ENCODE measurements around the gene STK32A. TPM values are rescaled to one million over a fixed set of nuclear protein-coding genes. Genes with fewer than 3 reads are reported as not detected.

Gene STK32A
- total and polyA plus RNA-seq, 4 donors: 0.03 to 0.17 (median 0.09) TPM

- H3K27ac ChIP-seq (ENCODE audit: low read depth in 1 of 2, low read length in 2 of 2): no peak overlapping the region
- H3K36me3 ChIP-seq (ENCODE audit: control insufficient read depth in 4 of 4, insufficient read depth in 3 of 4, low read depth in 1 of 4, low read length in 3 of 4): no peaks in the 10 kb centered on the region
- no peaks in the 10 kb centered on the region for H3K4me1 ChIP-seq (ENCODE audit: control insufficient read depth in 4 of 4, insufficient read depth in 4 of 4, low read length in 3 of 4)
- no peaks in the 10 kb centered on the region for H3K9me3 ChIP-seq (ENCODE audit: control insufficient read depth in 4 of 4, low read length in 3 of 4)
- no peak for DNase-seq (ENCODE audit: low spot score)
- no peak for TF ChIP-seq RXRA (IDR thresholded peaks at IDR 0.05)
- peaks cover 0 to 3% (median 0%) of the 10 kb centered on the region in 4 donors for H3K27me3 ChIP-seq (ENCODE audit: control insufficient read depth in 4 of 4, insufficient read depth in 4 of 4, low read length in 3 of 4)
- WGBS: 48% methylated on average over 2 of the region's 2 CpGs
- no peak overlapping the region for H3K4me3 ChIP-seq (ENCODE audit: low read depth in 1 of 3, low read length in 3 of 3)
- H3K9ac ChIP-seq (ENCODE audit: low read depth in 1 of 2, low read length in 2 of 2): no peak overlapping the region
Observed at GRCh38 chr5:147248561-147248960, 13.7 kb downstream of the STK32A start.

GRCh38 chr5:147259837-147260236 lies 25.0 kb downstream of the STK32A start:
- H3K9ac ChIP-seq (ENCODE audit: low read depth in 1 of 2, low read length in 2 of 2): no peak overlapping the region
- no peak overlapping the region for H3K4me3 ChIP-seq (ENCODE audit: low read depth in 1 of 3, low read length in 3 of 3)
- peaks cover 0 to 7% (median under 1%) of the 10 kb centered on the region in 4 donors for H3K27me3 ChIP-seq (ENCODE audit: control insufficient read depth in 4 of 4, insufficient read depth in 4 of 4, low read length in 3 of 4)
- H3K27ac ChIP-seq (ENCODE audit: low read depth in 1 of 2, low read length in 2 of 2): no peak overlapping the region
- no peak for TF ChIP-seq RAD21 (IDR thresholded peaks at IDR 0.05)
- no peak for TF ChIP-seq TAF1 (conservative IDR thresholded peaks at IDR 0.05)
- no peak for TF ChIP-seq FOXA1 (IDR thresholded peaks at IDR 0.05)
- no peak for TF ChIP-seq RXRA (IDR thresholded peaks at IDR 0.05)
- no peak for TF ChIP-seq REST (IDR thresholded peaks at IDR 0.05)
- no peak for TF ChIP-seq HNF4A (conservative IDR thresholded peaks at IDR 0.05)
- TF ChIP-seq CTCF (IDR thresholded peaks at IDR 0.05; ENCODE audit: low read depth, low read length, missing input control): no peak
- DNase-seq (ENCODE audit: low spot score): no peak
- no peaks in the 10 kb centered on the region for H3K4me1 ChIP-seq (ENCODE audit: control insufficient read depth in 4 of 4, insufficient read depth in 4 of 4, low read length in 3 of 4)
- no peaks in the 10 kb centered on the region for H3K9me3 ChIP-seq (ENCODE audit: control insufficient read depth in 4 of 4, low read length in 3 of 4)
- 80% methylated on average over 1 of the region's 1 CpG for WGBS
- H3K36me3 ChIP-seq (ENCODE audit: control insufficient read depth in 4 of 4, insufficient read depth in 3 of 4, low read depth in 1 of 4, low read length in 3 of 4): no peaks in the 10 kb centered on the region

GRCh38 chr5:147267082-147267832 lies 32.4 kb downstream of the STK32A start:
- Histone ChIP-seq H3K4me1 (ENCODE audit: control insufficient read depth in 4 of 4, insufficient read depth in 4 of 4, low read length in 3 of 4) (no peaks in the 10 kb centered on the region), H3K36me3 (ENCODE audit: control insufficient read depth in 4 of 4, insufficient read depth in 3 of 4, low read depth in 1 of 4, low read length in 3 of 4) (no peaks in the 10 kb centered on the region), H3K9me3 (ENCODE audit: control insufficient read depth in 4 of 4, low read length in 3 of 4) (no peaks in the 10 kb centered on the region), H3K9ac (ENCODE audit: low read depth in 1 of 2, low read length in 2 of 2) (no peak overlapping the region), H3K27me3 (ENCODE audit: control insufficient read depth in 4 of 4, insufficient read depth in 4 of 4, low read length in 3 of 4) (peaks cover 0 to 14% (median under 1%) of the 10 kb centered on the region in 4 donors), H3K27ac (ENCODE audit: low read depth in 1 of 2, low read length in 2 of 2) (no peak overlapping the region), H3K4me3 (ENCODE audit: low read depth in 1 of 3, low read length in 3 of 3) (no peak overlapping the region)
- DNase-seq (ENCODE audit: low spot score): no peak
- no peak for TF ChIP-seq MAX (IDR thresholded peaks at IDR 0.05)
- TF ChIP-seq NR2F2 (IDR thresholded peaks at IDR 0.05): no peak
- no peak for TF ChIP-seq JUND (IDR thresholded peaks at IDR 0.05)
- TF ChIP-seq CTCF (IDR thresholded peaks at IDR 0.05; ENCODE audit: low read depth, low read length, missing input control): no peak
- no peak for TF ChIP-seq SP1 (IDR thresholded peaks at IDR 0.05)
- no peak for TF ChIP-seq RXRA (IDR thresholded peaks at IDR 0.05)

Data from liver (tissue), 9 donors.